Thyroid gland (tissue), 4 donors: ENCODE data around the gene RAI14.

ENCODE experiments used
- POLR2A ChIP-seq, 2 donors: fragments of 450-650 bp; IDR thresholded peaks; one replicate each; pipeline ENCODE4 v1.6.1; 2017; ENCODE audit warnings: antibody characterized with exemption in 2 of 2, mild to moderate bottlenecking in 2 of 2, moderate library complexity in 1 of 2
- TF ChIP-seq, protein P1 (sequence below), 6 experiments: fragments of 200-600 bp in 3 of 6; fragments of 450-650 bp in 3 of 6; sonication (generic) in 3 of 6; IDR thresholded peaks; one replicate each; pipeline ENCODE4 v1.5.1; 2016 to 2019; ENCODE audit warnings: antibody characterized with exemption in 6 of 6, mild to moderate bottlenecking in 2 of 6, inconsistent platforms in 1 of 6, moderate library complexity in 1 of 6

DNA sequence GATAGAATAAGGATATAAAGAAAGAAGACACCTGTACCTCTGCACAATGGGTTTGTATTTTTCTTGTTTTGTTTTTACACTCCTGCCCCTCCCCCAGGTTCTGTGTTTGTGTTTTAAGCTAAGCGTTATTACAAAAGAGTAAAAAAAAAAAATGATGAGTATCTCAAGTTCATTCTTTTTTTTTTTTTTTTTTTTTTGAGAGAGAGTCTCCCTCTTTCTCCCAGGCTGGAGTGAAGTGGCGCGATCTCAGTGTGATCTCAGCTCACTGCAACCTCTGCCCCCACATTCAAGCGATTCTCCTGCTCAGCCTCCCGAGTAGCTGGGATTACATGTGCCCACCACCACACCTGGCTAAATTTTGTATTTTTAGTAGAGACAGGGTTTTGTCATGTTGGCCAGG lies 29.4 kb upstream of the RAI14 start:
- TF ChIP-seq, protein P1, sequence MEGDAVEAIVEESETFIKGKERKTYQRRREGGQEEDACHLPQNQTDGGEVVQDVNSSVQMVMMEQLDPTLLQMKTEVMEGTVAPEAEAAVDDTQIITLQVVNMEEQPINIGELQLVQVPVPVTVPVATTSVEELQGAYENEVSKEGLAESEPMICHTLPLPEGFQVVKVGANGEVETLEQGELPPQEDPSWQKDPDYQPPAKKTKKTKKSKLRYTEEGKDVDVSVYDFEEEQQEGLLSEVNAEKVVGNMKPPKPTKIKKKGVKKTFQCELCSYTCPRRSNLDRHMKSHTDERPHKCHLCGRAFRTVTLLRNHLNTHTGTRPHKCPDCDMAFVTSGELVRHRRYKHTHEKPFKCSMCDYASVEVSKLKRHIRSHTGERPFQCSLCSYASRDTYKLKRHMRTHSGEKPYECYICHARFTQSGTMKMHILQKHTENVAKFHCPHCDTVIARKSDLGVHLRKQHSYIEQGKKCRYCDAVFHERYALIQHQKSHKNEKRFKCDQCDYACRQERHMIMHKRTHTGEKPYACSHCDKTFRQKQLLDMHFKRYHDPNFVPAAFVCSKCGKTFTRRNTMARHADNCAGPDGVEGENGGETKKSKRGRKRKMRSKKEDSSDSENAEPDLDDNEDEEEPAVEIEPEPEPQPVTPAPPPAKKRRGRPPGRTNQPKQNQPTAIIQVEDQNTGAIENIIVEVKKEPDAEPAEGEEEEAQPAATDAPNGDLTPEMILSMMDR (IDR thresholded peaks at IDR 0.05): no peak
- TF ChIP-seq POLR2A (IDR thresholded peaks at IDR 0.05): no peak
